ENCODE measurements around the gene TDRD1. TPM values are rescaled to one million over a fixed set of nuclear protein-coding genes. Genes with fewer than 3 reads are reported as not detected.

The TDRD1 gene
- total RNA-seq, 2 experiments from 2014 or later = 0.05 to 0.16 TPM

- ChIA-PET POLR2A (no interaction called here), CTCF (no interaction called here)
- no peak overlapping the region for H3K4me3 Mint-ChIP-seq
- DNase-seq (no peak), ATAC-seq (no peak)
- no peak overlapping the region for H3K27ac Mint-ChIP-seq
- H3K36me3 Mint-ChIP-seq (ENCODE audit: low read depth) = no peaks in the 10 kb centered on the region
- H3K4me1 Mint-ChIP-seq (ENCODE audit: low read depth) = no peaks in the 10 kb centered on the region
- no peak for TF ChIP-seq CTCF (IDR thresholded peaks at IDR 0.05)
- H3K27me3 Mint-ChIP-seq = peaks cover 13% of the 10 kb centered on the region
- intact Hi-C loops (cut with micrococcal nuclease) = no loop called here
- no peaks in the 10 kb centered on the region for H3K9me3 Mint-ChIP-seq
Measured at GRCh38 chr10:114207349-114207748, 28.2 kb downstream of the TDRD1 start.

GRCh38 chr10:114208351-114208750, 29.2 kb downstream of the TDRD1 start:
- ChIA-PET CTCF (no interaction called here), POLR2A (interaction anchor here (0.6 kb wide), 1 partner anchor 43 kb away, joined by 3 read pairs; no protein-coding TSS in a partner anchor)
- H3K4me1 Mint-ChIP-seq (ENCODE audit: low read depth) = no peaks in the 10 kb centered on the region
- no peak for TF ChIP-seq CTCF (IDR thresholded peaks at IDR 0.05)
- H3K27me3 Mint-ChIP-seq = peaks cover 10% of the 10 kb centered on the region
- no peak overlapping the region for H3K4me3 Mint-ChIP-seq
- no peaks in the 10 kb centered on the region for H3K9me3 Mint-ChIP-seq
- no peaks in the 10 kb centered on the region for H3K36me3 Mint-ChIP-seq (ENCODE audit: low read depth)
- DNase-seq = no peak
- no peak overlapping the region for H3K27ac Mint-ChIP-seq
- no peak for ATAC-seq
- intact Hi-C loops (cut with micrococcal nuclease) = no loop called here

GRCh38 chr10:114212153-114212552, 33.0 kb downstream of the TDRD1 start:
- Mint-ChIP-seq H3K4me1 (ENCODE audit: low read depth) (no peaks in the 10 kb centered on the region), H3K27me3 (peaks cover 6% of the 10 kb centered on the region), H3K4me3 (no peak overlapping the region), H3K36me3 (ENCODE audit: low read depth) (no peaks in the 10 kb centered on the region), H3K9me3 (no peaks in the 10 kb centered on the region), H3K27ac (no peak overlapping the region)
- DNase-seq (no peak), ATAC-seq (no peak)
- ChIA-PET POLR2A (no interaction called here), CTCF (interaction anchor here (1.1 kb wide), 1 partner anchor 10 kb away, joined by 3 read pairs; no protein-coding TSS in a partner anchor)
- no peak for TF ChIP-seq CTCF (IDR thresholded peaks at IDR 0.05)
- intact Hi-C loops (cut with micrococcal nuclease) = no loop called here

GRCh38 chr10:114215033-114215432, 35.9 kb downstream of the TDRD1 start:
- intact Hi-C loops (cut with micrococcal nuclease) = no loop called here
- H3K36me3 Mint-ChIP-seq (ENCODE audit: low read depth) = no peaks in the 10 kb centered on the region
- H3K9me3 Mint-ChIP-seq = no peaks in the 10 kb centered on the region
- DNase-seq (no peak), ATAC-seq (no peak)
- CTCF ChIA-PET = no interaction called here
- POLR2A ChIA-PET = no interaction called here
- no peak for TF ChIP-seq CTCF (IDR thresholded peaks at IDR 0.05)
- no peaks in the 10 kb centered on the region for H3K4me1 Mint-ChIP-seq (ENCODE audit: low read depth)
- H3K27ac Mint-ChIP-seq = no peak overlapping the region
- no peak overlapping the region for H3K4me3 Mint-ChIP-seq
- H3K27me3 Mint-ChIP-seq = peaks cover 7% of the 10 kb centered on the region

GRCh38 chr10:114220281-114220680, 41.1 kb downstream of the TDRD1 start:
- Mint-ChIP-seq H3K4me3 (no peak overlapping the region), H3K9me3 (no peaks in the 10 kb centered on the region), H3K27me3 (peaks cover 14% of the 10 kb centered on the region), H3K4me1 (ENCODE audit: low read depth) (no peaks in the 10 kb centered on the region), H3K27ac (no peak overlapping the region), H3K36me3 (ENCODE audit: low read depth) (no peaks in the 10 kb centered on the region)
- ATAC-seq (no peak), DNase-seq (no peak)
- ChIA-PET POLR2A (interaction anchor here (0.6 kb wide), 1 partner anchor 12 kb away, joined by 3 read pairs; no protein-coding TSS in a partner anchor), CTCF (no interaction called here)
- TF ChIP-seq CTCF (IDR thresholded peaks at IDR 0.05) = no peak
- intact Hi-C loops (cut with micrococcal nuclease) = no loop called here
